HG03108 (cell line): ENCODE measurements around the gene MMP28.

ENCODE experiments used
- ATAC-seq: cut with Tn5 transposase; IDR thresholded peaks from one replicate; pipeline ENCODE4 v1.9.1; 2021; ENCODE audit warnings: moderate library complexity; ENCODE audit not compliant: unreplicated experiment

MMP28 gene

GRCh38 chr17:35745246-35745645 lies 50.2 kb downstream of the MMP28 start:
- ATAC-seq, result no peak

GRCh38 chr17:35744830-35745229 lies 50.6 kb downstream of the MMP28 start:
- ATAC-seq, result no peak

- ATAC-seq, result no peak
Observed at GRCh38 chr17:35743626-35744328, 51.7 kb downstream of the MMP28 start.

GRCh38 chr17:35742896-35743477 lies 52.5 kb downstream of the MMP28 start:
- no peak for ATAC-seq

GRCh38 chr17:35742496-35742895 lies 52.9 kb downstream of the MMP28 start:
- ATAC-seq, result no peak

- ATAC-seq, result no peak
Observed at GRCh38 chr17:35740997-35741931, 54.2 kb downstream of the MMP28 start.

- no peak for ATAC-seq
Observed at GRCh38 chr17:35740216-35740615, 55.2 kb downstream of the MMP28 start.

GRCh38 chr17:35738519-35739133 lies 56.8 kb downstream of the MMP28 start:
- ATAC-seq, result no peak

GRCh38 chr17:35736236-35736635 lies 59.2 kb downstream of the MMP28 start:
- no peak for ATAC-seq

- no peak for ATAC-seq
Observed at GRCh38 chr17:35735036-35735805, 60.2 kb downstream of the MMP28 start.

GRCh38 chr17:35734396-35734795 lies 61.0 kb downstream of the MMP28 start:
- no peak for ATAC-seq

GRCh38 chr17:35733366-35733765 lies 62.1 kb downstream of the MMP28 start:
- no peak for ATAC-seq

- no peak for ATAC-seq
Observed at GRCh38 chr17:35732806-35733136, 62.7 kb downstream of the MMP28 start.

- ATAC-seq, result no peak
Observed at GRCh38 chr17:35731917-35732805, 63.3 kb downstream of the MMP28 start.

GRCh38 chr17:35731239-35731916 lies 64.1 kb downstream of the MMP28 start, which contains the start of gene RASL10B:
Gene RASL10B (plus strand): TSS chr17:35731639. CDS start chr17:35735185, 3,546 bp downstream.
- no peak for ATAC-seq

- no peak for ATAC-seq
Observed at GRCh38 chr17:35730400-35731005, 64.9 kb downstream of the MMP28 start.

GRCh38 chr17:35729405-35729833 lies 66.0 kb downstream of the MMP28 start:
- ATAC-seq, result no peak

- no peak for ATAC-seq
Observed at GRCh38 chr17:35728551-35728950, 66.9 kb downstream of the MMP28 start.
